H1 (cell line): Measurements from ENCODE around the gene ADAMTS4. TPM values are rescaled to one million over a fixed set of nuclear protein-coding genes. Genes with fewer than 3 reads are reported as not detected.

Source experiments
- CTCF ChIA-PET: fragments of 300-600 bp; sonication (Branson Sonifier 250); formaldehyde crosslinking; loops from one replicate; lab custom pipeline; 2021; ENCODE audit not compliant: partially characterized antibody; lab: Charles Lee
- POLR2A ChIA-PET: fragments of 300-600 bp; sonication (Branson Sonifier 250); formaldehyde crosslinking; loops from one replicate; lab custom pipeline; 2021; ENCODE audit warnings: inconsistent platforms; ENCODE audit not compliant: partially characterized antibody; lab: Charles Lee
- DNase-seq, 2 experiments: peaks; one replicate each; pipeline versions ENCODE4 v3.0.0 to v3.0.0-alpha.2; 2010 to 2022; ENCODE audit warnings: low spot score in 2 of 2, low read depth in 1 of 2, mixed read lengths in 1 of 2
- FAIRE-seq: peaks from 2 replicates; lab custom pipeline; 2011; peaks lifted over from hg19 to GRCh38; lab: Jason Lieb, UNC
- H2AFZ ChIP-seq: 2 replicates; pipeline ENCODE4 v1.8.1; 2012; ENCODE audit warnings: low read length, inconsistent platforms
- H2AK5ac ChIP-seq: 2 replicates; pipeline ENCODE4 v1.6.1; 2013; ENCODE audit warnings: low read depth, low read length
- H2BK120ac ChIP-seq: replicated peaks from 2 replicates; pipeline ENCODE3; 2013; ENCODE audit warnings: low read depth, low read length, inconsistent platforms
- H2BK12ac ChIP-seq: 2 replicates; pipeline ENCODE4 v1.6.1; 2013; ENCODE audit warnings: low read depth, low read length
- H2BK15ac ChIP-seq: 2 replicates; pipeline ENCODE4 v1.6.1; 2013; ENCODE audit warnings: low read length
- H2BK20ac ChIP-seq: 2 replicates; pipeline ENCODE4 v1.6.1; 2013; ENCODE audit warnings: low read length
- H2BK5ac ChIP-seq: 2 replicates; pipeline ENCODE4 v1.6.1; 2013; ENCODE audit warnings: low read depth, low read length
- H3K14ac ChIP-seq: 2 replicates; pipeline ENCODE4 v1.6.1; 2013; ENCODE audit warnings: inconsistent platforms; ENCODE audit not compliant: insufficient read length
- H3K18ac ChIP-seq: 2 replicates; pipeline ENCODE4 v1.6.1; 2013; ENCODE audit warnings: low read length; ENCODE audit errors: extremely low read depth
- H3K23ac ChIP-seq: 2 replicates; pipeline ENCODE4 v1.6.1; 2013; ENCODE audit warnings: inconsistent platforms; ENCODE audit not compliant: insufficient read length
- H3K23me2 ChIP-seq: 2 replicates; pipeline ENCODE4 v1.6.1; 2013; ENCODE audit warnings: low read depth, low read length
- H3K27ac ChIP-seq: 2 replicates; pipeline ENCODE4 v1.6.1; 2011; ENCODE audit warnings: low read depth, low read length, inconsistent platforms
- H3K27me3 ChIP-seq, 4 experiments: replicated peaks in 1 of 4; 1 replicate in 1 of 4; 2 replicates in 3 of 4; pipeline versions ENCODE4 v1.6.1 to v1.8.1; 2011 to 2013; ENCODE audit warnings: low read length in 3 of 4, mild to moderate bottlenecking in 3 of 4, inconsistent platforms in 2 of 4, mixed read lengths in 2 of 4, moderate library complexity in 1 of 4; ENCODE audit not compliant: control insufficient read depth in 3 of 4, insufficient read depth in 3 of 4; ENCODE audit errors: extremely low read depth in 1 of 4
- H3K36me3 ChIP-seq, 4 experiments: 2 replicates each; pipeline versions ENCODE4 v1.6.1 to v1.8.1; 2011 to 2013; ENCODE audit warnings: mild to moderate bottlenecking in 4 of 4, low read length in 3 of 4, moderate library complexity in 2 of 4, control low read depth in 1 of 4, inconsistent platforms in 1 of 4; ENCODE audit not compliant: insufficient read depth in 4 of 4, control insufficient read depth in 2 of 4
- H3K4ac ChIP-seq: replicated peaks from 2 replicates; pipeline ENCODE3; 2013; ENCODE audit warnings: low read length, low read depth, mixed read lengths, inconsistent platforms; ENCODE audit not compliant: insufficient read length
- H3K4me1 ChIP-seq, 4 experiments: replicated peaks in 1 of 4; 1 replicate in 1 of 4; 2 replicates in 3 of 4; pipeline versions ENCODE4 v1.6.1 to v1.8.1; 2011 to 2013; ENCODE audit warnings: low read length in 3 of 4, inconsistent platforms in 2 of 4, mixed read lengths in 1 of 4; ENCODE audit not compliant: insufficient read depth in 4 of 4, control insufficient read depth in 3 of 4
- H3K4me2 ChIP-seq, 2 experiments: 2 replicates each; pipeline versions ENCODE4 v1.6.1 to v1.8.1; 2011 to 2013; ENCODE audit warnings: low read depth in 2 of 2, low read length in 2 of 2, control low read depth in 1 of 2, inconsistent platforms in 1 of 2, mild to moderate bottlenecking in 1 of 2; ENCODE audit not compliant: insufficient read depth in 1 of 2
- H3K4me3 ChIP-seq, 4 experiments: fragments of 200-600, 300-600 bp in 1 of 4; sonication (generic), shearing (Covaris generic), sonication (Bioruptor Twin) in 1 of 4; 2 replicates each; pipeline versions ENCODE4 v1.5.1 to v1.8.1; 2011 to 2016; ENCODE audit warnings: low read length in 4 of 4, low read depth in 3 of 4, control low read depth in 2 of 4, inconsistent platforms in 2 of 4, mild to moderate bottlenecking in 2 of 4, mixed read lengths in 1 of 4, moderate library complexity in 1 of 4; ENCODE audit not compliant: insufficient read depth in 2 of 4; ENCODE audit errors: extremely low read depth in 1 of 4
- H3K56ac ChIP-seq: replicated peaks from 2 replicates; pipeline ENCODE3; 2013; ENCODE audit warnings: low read depth, mild to moderate bottlenecking, mixed read lengths, low read length, inconsistent platforms; ENCODE audit not compliant: insufficient read length
- H3K79me1 ChIP-seq: 2 replicates; pipeline ENCODE4 v1.6.1; 2013; ENCODE audit warnings: low read depth, low read length, control low read depth
- H3K79me2 ChIP-seq, 2 experiments: 2 replicates each; pipeline versions ENCODE4 v1.6.1 to v1.8.1; 2012 to 2013; ENCODE audit warnings: low read length in 2 of 2, mild to moderate bottlenecking in 2 of 2, inconsistent platforms in 1 of 2; ENCODE audit not compliant: insufficient read depth in 2 of 2, control insufficient read depth in 1 of 2
- H3K9ac ChIP-seq, 4 experiments: replicated peaks in 1 of 4; 1 replicate in 1 of 4; 2 replicates in 3 of 4; pipeline versions ENCODE4 v1.6.1 to v1.8.1; 2011 to 2013; ENCODE audit warnings: low read depth in 3 of 4, low read length in 3 of 4, control low read depth in 2 of 4, mild to moderate bottlenecking in 2 of 4, moderate library complexity in 2 of 4, inconsistent platforms in 1 of 4; ENCODE audit errors: extremely low read depth in 1 of 4
- H3K9me3 ChIP-seq, 2 experiments: 2 replicates each; pipeline versions ENCODE4 v1.6.1 to v1.8.1; 2012 to 2013; ENCODE audit warnings: mild to moderate bottlenecking in 2 of 2, moderate library complexity in 2 of 2, control low read depth in 1 of 2, inconsistent platforms in 1 of 2, low read depth in 1 of 2, low read length in 1 of 2, mixed read lengths in 1 of 2; ENCODE audit not compliant: insufficient read depth in 2 of 2
- H4K20me1 ChIP-seq, 2 experiments: replicated peaks in 1 of 2; 2 replicates each; pipeline versions ENCODE3 to v1.8.1; 2011 to 2013; ENCODE audit warnings: inconsistent platforms in 2 of 2, low read length in 2 of 2, mild to moderate bottlenecking in 1 of 2; ENCODE audit not compliant: insufficient read depth in 2 of 2, control insufficient read depth in 1 of 2
- H4K5ac ChIP-seq: 2 replicates; pipeline ENCODE4 v1.6.1; 2013; ENCODE audit warnings: low read length, low read depth, mixed read lengths, inconsistent platforms; ENCODE audit not compliant: insufficient read length
- H4K8ac ChIP-seq: 2 replicates; pipeline ENCODE4 v1.8.0; 2013; ENCODE audit warnings: mild to moderate bottlenecking, moderate library complexity, low read length, inconsistent platforms; ENCODE audit not compliant: insufficient read depth; ENCODE audit errors: extremely low read depth
- H4K91ac ChIP-seq: replicated peaks from 2 replicates; pipeline ENCODE3; 2013; ENCODE audit warnings: low read length, mixed read lengths, inconsistent platforms; ENCODE audit not compliant: insufficient read length
- ASH2L ChIP-seq: fragments of 200-600, 300-600 bp; sonication (generic); IDR thresholded peaks from one replicate; pipeline ENCODE4 v1.7.1; 2017; ENCODE audit warnings: low read length
- CBX8 ChIP-seq: fragments of 300-800, 300-1000 bp; sonication (generic); IDR thresholded peaks from 2 replicates; pipeline ENCODE4 v1.7.1; 2016; ENCODE audit warnings: low read depth, low read length, borderline replicate concordance
- E2F6 ChIP-seq: IDR thresholded peaks from 2 replicates; pipeline ENCODE4 v1.6.1; 2012; ENCODE audit warnings: inconsistent platforms
- FOSL1 ChIP-seq: IDR thresholded peaks from 2 replicates; pipeline ENCODE4 v1.6.1; 2011; ENCODE audit warnings: mild to moderate bottlenecking, low read depth, low read length, moderate library complexity; ENCODE audit not compliant: insufficient read depth
- GABPA ChIP-seq: IDR thresholded peaks from 2 replicates; pipeline ENCODE4 v1.6.1; 2011; ENCODE audit warnings: mild to moderate bottlenecking, low read length, moderate library complexity, borderline replicate concordance; ENCODE audit not compliant: insufficient read depth
- JUND ChIP-seq: IDR thresholded peaks from 2 replicates; pipeline ENCODE4 v1.6.1; 2011; ENCODE audit warnings: mild to moderate bottlenecking, improper control_type of control experiment, low read length
- PHF8 ChIP-seq: fragments of 200-600 bp; sonication (generic); conservative IDR thresholded peaks from 2 replicates; pipeline ENCODE4 v1.7.1; 2012; ENCODE audit warnings: low read depth, mild to moderate bottlenecking, inconsistent platforms, low read length, moderate library complexity
- RAD21 ChIP-seq, 2 experiments: IDR thresholded peaks in 1 of 2; conservative IDR thresholded peaks in 1 of 2; 2 replicates each; pipeline ENCODE4 v1.6.1; 2011; ENCODE audit warnings: low read depth in 2 of 2, low read length in 2 of 2, improper control_type of control experiment in 1 of 2, inconsistent platforms in 1 of 2, mild to moderate bottlenecking in 1 of 2, moderate library complexity in 1 of 2
- SAP30 ChIP-seq: fragments of 300-600 bp; sonication (generic); IDR thresholded peaks from 2 replicates; pipeline ENCODE4 v1.7.1; 2012; ENCODE audit warnings: low read length, moderate library complexity, mild to moderate bottlenecking, inconsistent platforms; ENCODE audit not compliant: insufficient read depth, insufficient replicate concordance
- SP2 ChIP-seq: IDR thresholded peaks from 2 replicates; pipeline ENCODE4 v1.6.1; 2012; ENCODE audit warnings: mild to moderate bottlenecking, low read length, inconsistent platforms
- TCF12 ChIP-seq: IDR thresholded peaks from 2 replicates; pipeline ENCODE4 v1.6.1; 2011; ENCODE audit warnings: low read depth, mild to moderate bottlenecking, low read length
- WGBS, 2 experiments: shearing (Covaris generic) in 1 of 2; methylation state at CpG; one replicate each; pipeline versions ENCODE4 v1.1.6 to v1.1.7; 2013 to 2015; ENCODE audit warnings: low lambda C conversion rate in 2 of 2, mixed read lengths in 2 of 2, inconsistent platforms in 1 of 2, low coverage in 1 of 2, missing lambda C conversion rate in 1 of 2; ENCODE audit not compliant: insufficient replicate concordance in 2 of 2, insufficient coverage in 1 of 2, insufficient read length in 1 of 2; ENCODE audit errors: extremely low coverage in 1 of 2, missing lambda C conversion rate in 1 of 2; 5-methylcytosine and 5-hydroxymethylcytosine counted together
- polyA plus RNA-seq, 7 experiments: library from polyadenylated mRNA; depleted of rRNA in 3 of 7; stranded (reverse) in 5 of 7; unstranded in 2 of 7; fragments of >200 nt in 5 of 7; fragments of 200-250 nt in 2 of 7; gene quantifications; 1 replicate in 5 of 7; 2 replicates in 1 of 7; 4 replicates in 1 of 7; pipeline versions ENCODE4 v1.2.1 to v1.2.3, GENCODE V29; 2011 to 2013; ENCODE audit warnings: missing spikeins in 2 of 7, mixed read lengths in 2 of 7
- total RNA-seq: library from RNA; stranded (reverse); fragmentation: NEBNext Ultra II Directional; extraction: Animal tissue kit (Norgen Biotek cat#: 25700); gene quantifications from 2 replicates; pipeline ENCODE4 v1.2.1, GENCODE V29; 2021

The ADAMTS4 gene
- total and polyA plus RNA-seq, 2 of the 8 experiments (the other 6 are each of a cell fraction or from before 2014, with no cell fraction given), result 4.6 to 7.2 TPM

- peaks cover 23 to 54% (median 48%) of the 10 kb centered on the region in 4 experiments for H3K4me1 ChIP-seq
- no peak overlapping the region for H3K23ac ChIP-seq
- POLR2A ChIA-PET, result interaction anchor here (0.6 to 4.6 kb wide), 12 partner anchors 8 to 178 kb away, joined by 3 to 82 read pairs (median 9); partner anchors contain the start of genes APOA2, B4GALT3, DEDD and FCER1G
- peak overlapping the region; percentile 91 for H4K91ac ChIP-seq
- H4K20me1 ChIP-seq, result no peaks in the 10 kb centered on the region
- H3K36me3 ChIP-seq, result peaks cover 2 to 19% (median 3%) of the 10 kb centered on the region in 4 experiments; a peak in 4 of 8 replicates
- CTCF ChIA-PET, result interaction anchor here (0.5 to 17.6 kb wide), 7 partner anchors 10 to 210 kb away, joined by 3 to 427 read pairs (median 4); partner anchors contain the start of genes APOA2, FCER1G, PPOX and TOMM40L
- FAIRE-seq (no peak), DNase-seq (no peak)
- H3K79me1 ChIP-seq, result peaks cover 9% of the 10 kb centered on the region; the same call in 1 of the 2 replicates
- H3K4me2 ChIP-seq, result peak overlapping the region; percentile 16 to 80
- no peaks in the 10 kb centered on the region for H3K9me3 ChIP-seq
- peak overlapping the region in 2 of 4 experiments; percentile 19 to 96; a peak in 1 of 8 replicates for H3K4me3 ChIP-seq
- peak overlapping the region; percentile 99 for H2BK12ac ChIP-seq
- peak overlapping the region; percentile 94 for H3K27ac ChIP-seq
- H3K56ac ChIP-seq, result peak overlapping the region; percentile 0
- peak overlapping the region; percentile 0 for H3K4ac ChIP-seq
- no peaks in the 10 kb centered on the region for H3K27me3 ChIP-seq
- H2BK120ac ChIP-seq, result peak overlapping the region; percentile 56
- peak overlapping the region; percentile 59; the same call in 1 of the 2 replicates for H2AK5ac ChIP-seq
- 33% methylated on average over 5 of the region's 5 CpGs; no CpG with 5 or more reads in 1 of the 2 experiments for WGBS, 2 experiments
- H2BK5ac ChIP-seq, result peak overlapping the region; percentile 75
- peak overlapping the region in 2 of 4 experiments; percentile 62 to 63; a peak in 3 of 7 replicates for H3K9ac ChIP-seq
- no peak overlapping the region for H3K14ac ChIP-seq
- peak overlapping the region; percentile 87; the same call in 1 of the 2 replicates for H4K8ac ChIP-seq
- peak overlapping the region; percentile 13 for H4K5ac ChIP-seq
- peak overlapping the region; percentile 90 for H2BK15ac ChIP-seq
- peaks cover 13% of the 10 kb centered on the region for H3K23me2 ChIP-seq
- peak overlapping the region; percentile 74 for H2BK20ac ChIP-seq
- peaks cover 0 to 14% of the 10 kb centered on the region in 2 experiments; a peak in 2 of 4 replicates for H3K79me2 ChIP-seq
- peak overlapping the region; percentile 80 for H3K18ac ChIP-seq
- no peak overlapping the region for H2AFZ ChIP-seq
- TF ChIP-seq SP2, result no peak
- TF ChIP-seq JUND, result peak; percentile 52; the same call in 1 of the 2 replicates
- no peak for TF ChIP-seq TCF12
- TF ChIP-seq ASH2L, result no peak
- TF ChIP-seq SAP30, result no peak
- TF ChIP-seq CBX8, result no peak
- no peak for TF ChIP-seq FOSL1
- TF ChIP-seq RAD21 (IDR thresholded peaks at IDR 0.05 in 1 of 2, conservative IDR thresholded peaks at IDR 0.05 in 1 of 2; ENCODE audit: low read depth in 2 of 2, low read length in 2 of 2), result no peak
- no peak for TF ChIP-seq E2F6
- no peak for TF ChIP-seq GABPA
- TF ChIP-seq PHF8, result no peak
Observed at GRCh38 chr1:161200421-161200991, 1.7 kb upstream of the ADAMTS4 start.
